Cardiac fibroblast (primary cell): ENCODE results near the gene TBX10.

ENCODE experiments used
- DNase-seq, 2 donors: peaks; one replicate each; pipeline versions ENCODE4 v3.0.0 to v3.0.0-alpha.2; 2010; ENCODE audit warnings: low read depth in 2 of 2
- H3K4me3 ChIP-seq, 2 donors: replicated peaks in 1 of 2; 1 replicate in 1 of 2; 2 replicates in 1 of 2; pipeline ENCODE4 v1.5.1; 2011; ENCODE audit warnings: low read depth in 2 of 2, low read length in 2 of 2, mild to moderate bottlenecking in 2 of 2, moderate library complexity in 1 of 2
- TF ChIP-seq, protein P1 (sequence below): IDR thresholded peaks from one replicate; pipeline ENCODE4 v1.5.1; 2011; ENCODE audit warnings: low read depth, mild to moderate bottlenecking, low read length, inconsistent platforms

The TBX10 gene

GRCh38 chr11:67667490-67668191 lies 28.1 kb upstream of the TBX10 start:
- no peak for DNase-seq
- TF ChIP-seq, protein P1, sequence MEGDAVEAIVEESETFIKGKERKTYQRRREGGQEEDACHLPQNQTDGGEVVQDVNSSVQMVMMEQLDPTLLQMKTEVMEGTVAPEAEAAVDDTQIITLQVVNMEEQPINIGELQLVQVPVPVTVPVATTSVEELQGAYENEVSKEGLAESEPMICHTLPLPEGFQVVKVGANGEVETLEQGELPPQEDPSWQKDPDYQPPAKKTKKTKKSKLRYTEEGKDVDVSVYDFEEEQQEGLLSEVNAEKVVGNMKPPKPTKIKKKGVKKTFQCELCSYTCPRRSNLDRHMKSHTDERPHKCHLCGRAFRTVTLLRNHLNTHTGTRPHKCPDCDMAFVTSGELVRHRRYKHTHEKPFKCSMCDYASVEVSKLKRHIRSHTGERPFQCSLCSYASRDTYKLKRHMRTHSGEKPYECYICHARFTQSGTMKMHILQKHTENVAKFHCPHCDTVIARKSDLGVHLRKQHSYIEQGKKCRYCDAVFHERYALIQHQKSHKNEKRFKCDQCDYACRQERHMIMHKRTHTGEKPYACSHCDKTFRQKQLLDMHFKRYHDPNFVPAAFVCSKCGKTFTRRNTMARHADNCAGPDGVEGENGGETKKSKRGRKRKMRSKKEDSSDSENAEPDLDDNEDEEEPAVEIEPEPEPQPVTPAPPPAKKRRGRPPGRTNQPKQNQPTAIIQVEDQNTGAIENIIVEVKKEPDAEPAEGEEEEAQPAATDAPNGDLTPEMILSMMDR: no peak
- H3K4me3 ChIP-seq: no peak overlapping the region

GRCh38 chr11:67666676-67667489 lies 27.3 kb upstream of the TBX10 start:
- TF ChIP-seq, protein P1: no peak
- no peak for DNase-seq
- no peak overlapping the region for H3K4me3 ChIP-seq

DNA sequence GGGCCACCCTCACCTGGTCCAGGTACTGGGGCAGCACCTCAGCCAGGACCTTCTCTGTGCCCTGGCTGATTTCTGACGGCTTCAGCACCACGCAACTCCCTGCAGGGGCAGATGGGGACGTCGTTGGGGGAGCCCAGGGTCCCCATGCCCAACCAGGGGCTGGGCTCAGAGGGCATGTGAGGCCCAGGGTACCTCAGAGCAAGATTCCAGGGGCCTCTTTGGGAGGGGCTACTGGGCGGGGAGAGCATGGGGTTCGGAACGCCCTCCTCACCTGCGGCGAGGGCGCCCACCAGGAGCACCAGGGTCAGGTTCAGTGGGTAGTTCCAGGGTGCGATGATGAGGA lies 26.7 kb upstream of the TBX10 start:
- H3K4me3 ChIP-seq: no peak overlapping the region
- TF ChIP-seq, protein P1: no peak
- no peak for DNase-seq

GRCh38 chr11:67665541-67666302 lies 26.2 kb upstream of the TBX10 start:
- no peak overlapping the region for H3K4me3 ChIP-seq
- no peak for DNase-seq
- TF ChIP-seq, protein P1: no peak

DNA sequence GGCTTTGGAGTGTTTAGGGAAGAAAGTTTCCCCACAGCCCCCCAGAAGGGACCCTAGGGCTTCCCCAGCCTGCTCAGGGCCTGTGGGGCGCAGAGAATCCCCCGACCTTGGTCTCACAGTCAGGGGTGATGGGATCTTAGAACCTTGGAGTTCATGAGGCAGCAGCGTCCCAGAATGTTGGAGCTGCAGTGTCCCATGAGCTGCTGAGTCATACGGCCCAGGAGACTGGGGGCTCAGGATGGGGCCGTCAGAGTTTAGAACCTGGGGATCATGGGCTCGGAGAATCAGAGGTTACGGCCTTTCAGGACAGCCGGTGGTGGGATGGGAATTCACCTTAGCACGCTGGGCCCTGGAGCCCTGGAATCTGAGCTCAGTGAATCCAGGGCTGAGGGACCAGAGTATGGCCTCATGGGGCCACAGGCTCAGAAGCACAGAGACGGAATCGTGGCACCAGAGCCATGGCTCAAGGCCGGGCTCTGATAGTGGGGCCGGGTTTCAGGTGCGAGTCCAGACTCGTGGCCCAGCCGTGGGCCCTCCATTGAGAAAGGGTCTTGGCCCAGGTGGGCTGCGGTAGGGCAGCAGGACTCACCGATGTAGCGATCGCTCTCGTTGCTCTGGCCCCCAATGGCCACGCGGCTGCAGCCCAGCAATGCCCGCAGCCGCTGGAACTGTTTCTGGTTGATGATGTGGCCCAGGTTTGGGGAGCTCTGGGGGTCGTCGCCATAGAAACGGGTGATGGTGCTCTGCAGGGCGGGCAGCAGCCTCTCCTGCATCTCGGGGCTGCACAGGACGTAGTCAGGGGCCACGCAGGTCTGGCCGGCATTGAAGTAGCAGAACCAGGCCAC lies 25.4 kb upstream of the TBX10 start:
- no peak overlapping the region for H3K4me3 ChIP-seq
- TF ChIP-seq, protein P1: no peak
- no peak for DNase-seq

GRCh38 chr11:67664213-67664585 lies 24.6 kb upstream of the TBX10 start:
- TF ChIP-seq, protein P1: no peak
- no peak for DNase-seq
- H3K4me3 ChIP-seq: no peak overlapping the region
